Measurements from ENCODE around the gene ZNHIT3. TPM values are rescaled to one million over a fixed set of nuclear protein-coding genes. Genes with fewer than 3 reads are reported as not detected.

ZNHIT3 gene
- total and polyA plus RNA-seq, 2 experiments from 2014 or later = 50.5 to 128 TPM

DNA sequence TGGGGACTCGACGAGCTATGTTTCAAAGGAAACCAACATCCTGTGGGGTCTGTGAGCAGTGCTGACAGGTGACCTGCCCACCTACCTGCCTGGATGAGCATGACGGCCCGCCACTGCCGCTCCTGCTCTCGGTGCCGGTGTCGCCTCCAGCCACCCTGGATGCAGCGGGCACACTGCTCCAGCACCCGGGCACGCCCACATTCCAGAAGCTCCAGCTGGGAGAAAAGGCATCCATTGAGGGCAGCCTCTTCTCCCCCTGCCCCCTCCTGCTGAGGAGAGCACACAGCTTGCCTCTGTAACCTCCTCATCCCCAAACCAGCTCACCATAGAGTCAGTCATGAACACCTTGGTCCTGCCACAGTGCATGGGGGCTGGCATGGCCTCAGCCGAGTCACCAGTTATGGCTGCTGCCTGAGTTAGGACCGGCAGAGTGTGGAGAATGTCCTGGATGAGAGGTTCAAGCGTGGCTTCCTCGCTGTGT, 14.3 kb downstream of the ZNHIT3 start:
- Histone ChIP-seq H3F3A (replicated peaks; ENCODE audit: low read depth) (peaks cover 4% of the 10 kb centered on the region; the same call in 1 of the 2 replicates), H3K36me3 (ENCODE audit: insufficient read depth) (peaks cover 24% of the 10 kb centered on the region), H3K9me2 (ENCODE audit: insufficient read depth) (no peaks in the 10 kb centered on the region), H3K27me3 (ENCODE audit: insufficient read depth) (no peaks in the 10 kb centered on the region), H3K4me1 (ENCODE audit: insufficient read depth) (no peaks in the 10 kb centered on the region), H3K79me2 (replicated peaks; ENCODE audit: insufficient read depth) (no peaks in the 10 kb centered on the region), H4K20me1 (replicated peaks; ENCODE audit: insufficient read depth) (peaks cover 5% of the 10 kb centered on the region; the same call in 1 of the 2 replicates), H3K4me2 (no peak overlapping the region), H3K4me3 (no peak overlapping the region), H2AFZ (no peak overlapping the region), H3K27ac (ENCODE audit: low read depth) (no peak overlapping the region)
- no peak for ATAC-seq
- H3K4me1 Mint-ChIP-seq = no peaks in the 10 kb centered on the region
- peaks cover 87% of the 10 kb centered on the region for H3K36me3 Mint-ChIP-seq (ENCODE audit: low read depth)
- no peak overlapping the region for H3K27ac Mint-ChIP-seq
- no peaks in the 10 kb centered on the region for H3K9me3 Mint-ChIP-seq
- peaks cover 8% of the 10 kb centered on the region for H3K27me3 Mint-ChIP-seq (ENCODE audit: insufficient read depth, low read depth, poor library complexity)
- TF ChIP-seq POLR2AphosphoS5 (IDR thresholded peaks at IDR 0.05; ENCODE audit: low read depth) = no peak
- H3K4me3 Mint-ChIP-seq = no peak overlapping the region
- DNase-seq (ENCODE audit: low spot score) = no peak

DNA sequence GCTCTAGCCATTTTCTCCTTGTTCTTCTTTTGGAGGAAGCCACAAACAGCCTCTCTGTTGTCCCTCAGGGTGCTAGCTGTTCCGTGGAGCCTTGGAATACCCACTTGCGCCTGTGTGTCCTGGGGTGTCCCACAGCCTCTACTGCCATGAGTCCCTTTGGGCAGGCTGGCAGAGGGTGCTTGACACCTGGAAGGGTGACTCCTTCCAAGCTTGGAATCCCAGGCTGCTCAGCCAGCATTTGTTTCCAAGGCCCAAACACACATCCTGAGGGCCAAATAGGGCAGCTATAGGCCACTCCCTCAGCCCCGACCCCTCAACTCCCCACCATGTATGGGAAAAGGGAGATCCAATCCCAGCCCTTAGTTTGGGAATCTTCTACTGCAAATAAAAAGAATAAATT, 14.9 kb downstream of the ZNHIT3 start:
- no peak overlapping the region for H2AFZ ChIP-seq
- peaks cover 24% of the 10 kb centered on the region for H3K36me3 ChIP-seq (ENCODE audit: insufficient read depth)
- no peaks in the 10 kb centered on the region for H3K9me2 ChIP-seq (ENCODE audit: insufficient read depth)
- no peak for ATAC-seq
- H3K27ac Mint-ChIP-seq = no peak overlapping the region
- H3K4me3 ChIP-seq = no peak overlapping the region
- peaks cover 87% of the 10 kb centered on the region for H3K36me3 Mint-ChIP-seq (ENCODE audit: low read depth)
- no peaks in the 10 kb centered on the region for H3K27me3 ChIP-seq (ENCODE audit: insufficient read depth)
- peaks cover 7% of the 10 kb centered on the region for H3K27me3 Mint-ChIP-seq (ENCODE audit: insufficient read depth, low read depth, poor library complexity)
- H3K79me2 ChIP-seq (replicated peaks; ENCODE audit: insufficient read depth) = no peaks in the 10 kb centered on the region
- peaks cover 4% of the 10 kb centered on the region; the same call in 1 of the 2 replicates for H3F3A ChIP-seq (replicated peaks; ENCODE audit: low read depth)
- H3K4me1 Mint-ChIP-seq = no peaks in the 10 kb centered on the region
- no peaks in the 10 kb centered on the region for H3K9me3 Mint-ChIP-seq
- no peak overlapping the region for H3K4me2 ChIP-seq
- no peak for DNase-seq (ENCODE audit: low spot score)
- no peak overlapping the region for H3K4me3 Mint-ChIP-seq
- no peak overlapping the region for H3K27ac ChIP-seq (ENCODE audit: low read depth)
- H4K20me1 ChIP-seq (replicated peaks; ENCODE audit: insufficient read depth) = peaks cover 5% of the 10 kb centered on the region; the same call in 1 of the 2 replicates
- H3K4me1 ChIP-seq (ENCODE audit: insufficient read depth) = no peaks in the 10 kb centered on the region
- TF ChIP-seq ZNF331 (CRISPR knock-in tag; IDR thresholded peaks at IDR 0.05; ENCODE audit: low read depth) = no peak
- no peak for TF ChIP-seq ZNF114 (CRISPR knock-in tag; IDR thresholded peaks at IDR 0.05)
- no peak for TF ChIP-seq EZH2 (IDR thresholded peaks at IDR 0.05; ENCODE audit: low read depth, unreplicated experiment)
- no peak for TF ChIP-seq NANOG (IDR thresholded peaks at IDR 0.05; ENCODE audit: borderline replicate concordance)
- no peak for TF ChIP-seq JUNB (IDR thresholded peaks at IDR 0.05; ENCODE audit: unreplicated experiment)
- TF ChIP-seq, protein P1, sequence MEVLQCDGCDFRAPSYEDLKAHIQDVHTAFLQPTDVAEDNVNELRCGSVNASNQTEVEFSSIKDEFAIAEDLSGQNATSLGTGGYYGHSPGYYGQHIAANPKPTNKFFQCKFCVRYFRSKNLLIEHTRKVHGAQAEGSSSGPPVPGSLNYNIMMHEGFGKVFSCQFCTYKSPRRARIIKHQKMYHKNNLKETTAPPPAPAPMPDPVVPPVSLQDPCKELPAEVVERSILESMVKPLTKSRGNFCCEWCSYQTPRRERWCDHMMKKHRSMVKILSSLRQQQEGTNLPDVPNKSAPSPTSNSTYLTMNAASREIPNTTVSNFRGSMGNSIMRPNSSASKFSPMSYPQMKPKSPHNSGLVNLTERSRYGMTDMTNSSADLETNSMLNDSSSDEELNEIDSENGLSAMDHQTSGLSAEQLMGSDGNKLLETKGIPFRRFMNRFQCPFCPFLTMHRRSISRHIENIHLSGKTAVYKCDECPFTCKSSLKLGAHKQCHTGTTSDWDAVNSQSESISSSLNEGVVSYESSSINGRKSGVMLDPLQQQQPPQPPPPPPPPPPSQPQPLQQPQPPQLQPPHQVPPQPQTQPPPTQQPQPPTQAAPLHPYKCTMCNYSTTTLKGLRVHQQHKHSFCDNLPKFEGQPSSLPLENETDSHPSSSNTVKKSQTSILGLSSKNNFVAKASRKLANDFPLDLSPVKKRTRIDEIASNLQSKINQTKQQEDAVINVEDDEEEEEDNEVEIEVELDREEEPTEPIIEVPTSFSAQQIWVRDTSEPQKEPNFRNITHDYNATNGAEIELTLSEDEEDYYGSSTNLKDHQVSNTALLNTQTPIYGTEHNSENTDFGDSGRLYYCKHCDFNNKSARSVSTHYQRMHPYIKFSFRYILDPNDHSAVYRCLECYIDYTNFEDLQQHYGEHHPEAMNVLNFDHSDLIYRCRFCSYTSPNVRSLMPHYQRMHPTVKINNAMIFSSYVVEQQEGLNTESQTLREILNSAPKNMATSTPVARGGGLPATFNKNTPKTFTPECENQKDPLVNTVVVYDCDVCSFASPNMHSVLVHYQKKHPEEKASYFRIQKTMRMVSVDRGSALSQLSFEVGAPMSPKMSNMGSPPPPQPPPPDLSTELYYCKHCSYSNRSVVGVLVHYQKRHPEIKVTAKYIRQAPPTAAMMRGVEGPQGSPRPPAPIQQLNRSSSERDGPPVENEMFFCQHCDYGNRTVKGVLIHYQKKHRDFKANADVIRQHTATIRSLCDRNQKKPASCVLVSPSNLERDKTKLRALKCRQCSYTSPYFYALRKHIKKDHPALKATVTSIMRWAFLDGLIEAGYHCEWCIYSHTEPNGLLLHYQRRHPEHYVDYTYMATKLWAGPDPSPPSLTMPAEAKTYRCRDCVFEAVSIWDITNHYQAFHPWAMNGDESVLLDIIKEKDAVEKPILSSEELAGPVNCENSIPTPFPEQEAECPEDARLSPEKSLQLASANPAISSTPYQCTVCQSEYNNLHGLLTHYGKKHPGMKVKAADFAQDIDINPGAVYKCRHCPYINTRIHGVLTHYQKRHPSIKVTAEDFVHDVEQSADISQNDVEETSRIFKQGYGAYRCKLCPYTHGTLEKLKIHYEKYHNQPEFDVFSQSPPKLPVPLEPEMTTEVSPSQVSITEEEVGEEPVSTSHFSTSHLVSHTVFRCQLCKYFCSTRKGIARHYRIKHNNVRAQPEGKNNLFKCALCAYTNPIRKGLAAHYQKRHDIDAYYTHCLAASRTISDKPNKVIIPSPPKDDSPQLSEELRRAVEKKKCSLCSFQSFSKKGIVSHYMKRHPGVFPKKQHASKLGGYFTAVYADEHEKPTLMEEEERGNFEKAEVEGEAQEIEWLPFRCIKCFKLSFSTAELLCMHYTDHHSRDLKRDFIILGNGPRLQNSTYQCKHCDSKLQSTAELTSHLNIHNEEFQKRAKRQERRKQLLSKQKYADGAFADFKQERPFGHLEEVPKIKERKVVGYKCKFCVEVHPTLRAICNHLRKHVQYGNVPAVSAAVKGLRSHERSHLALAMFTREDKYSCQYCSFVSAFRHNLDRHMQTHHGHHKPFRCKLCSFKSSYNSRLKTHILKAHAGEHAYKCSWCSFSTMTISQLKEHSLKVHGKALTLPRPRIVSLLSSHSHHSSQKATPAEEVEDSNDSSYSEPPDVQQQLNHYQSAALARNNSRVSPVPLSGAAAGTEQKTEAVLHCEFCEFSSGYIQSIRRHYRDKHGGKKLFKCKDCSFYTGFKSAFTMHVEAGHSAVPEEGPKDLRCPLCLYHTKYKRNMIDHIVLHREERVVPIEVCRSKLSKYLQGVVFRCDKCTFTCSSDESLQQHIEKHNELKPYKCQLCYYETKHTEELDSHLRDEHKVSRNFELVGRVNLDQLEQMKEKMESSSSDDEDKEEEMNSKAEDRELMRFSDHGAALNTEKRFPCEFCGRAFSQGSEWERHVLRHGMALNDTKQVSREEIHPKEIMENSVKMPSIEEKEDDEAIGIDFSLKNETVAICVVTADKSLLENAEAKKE (CRISPR knock-in tag; IDR thresholded peaks at IDR 0.05) = no peak
- no peak for TF ChIP-seq POLR2AphosphoS5 (IDR thresholded peaks at IDR 0.05; ENCODE audit: low read depth)
- TF ChIP-seq, protein P2, sequence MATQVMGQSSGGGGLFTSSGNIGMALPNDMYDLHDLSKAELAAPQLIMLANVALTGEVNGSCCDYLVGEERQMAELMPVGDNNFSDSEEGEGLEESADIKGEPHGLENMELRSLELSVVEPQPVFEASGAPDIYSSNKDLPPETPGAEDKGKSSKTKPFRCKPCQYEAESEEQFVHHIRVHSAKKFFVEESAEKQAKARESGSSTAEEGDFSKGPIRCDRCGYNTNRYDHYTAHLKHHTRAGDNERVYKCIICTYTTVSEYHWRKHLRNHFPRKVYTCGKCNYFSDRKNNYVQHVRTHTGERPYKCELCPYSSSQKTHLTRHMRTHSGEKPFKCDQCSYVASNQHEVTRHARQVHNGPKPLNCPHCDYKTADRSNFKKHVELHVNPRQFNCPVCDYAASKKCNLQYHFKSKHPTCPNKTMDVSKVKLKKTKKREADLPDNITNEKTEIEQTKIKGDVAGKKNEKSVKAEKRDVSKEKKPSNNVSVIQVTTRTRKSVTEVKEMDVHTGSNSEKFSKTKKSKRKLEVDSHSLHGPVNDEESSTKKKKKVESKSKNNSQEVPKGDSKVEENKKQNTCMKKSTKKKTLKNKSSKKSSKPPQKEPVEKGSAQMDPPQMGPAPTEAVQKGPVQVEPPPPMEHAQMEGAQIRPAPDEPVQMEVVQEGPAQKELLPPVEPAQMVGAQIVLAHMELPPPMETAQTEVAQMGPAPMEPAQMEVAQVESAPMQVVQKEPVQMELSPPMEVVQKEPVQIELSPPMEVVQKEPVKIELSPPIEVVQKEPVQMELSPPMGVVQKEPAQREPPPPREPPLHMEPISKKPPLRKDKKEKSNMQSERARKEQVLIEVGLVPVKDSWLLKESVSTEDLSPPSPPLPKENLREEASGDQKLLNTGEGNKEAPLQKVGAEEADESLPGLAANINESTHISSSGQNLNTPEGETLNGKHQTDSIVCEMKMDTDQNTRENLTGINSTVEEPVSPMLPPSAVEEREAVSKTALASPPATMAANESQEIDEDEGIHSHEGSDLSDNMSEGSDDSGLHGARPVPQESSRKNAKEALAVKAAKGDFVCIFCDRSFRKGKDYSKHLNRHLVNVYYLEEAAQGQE (IDR thresholded peaks at IDR 0.05; ENCODE audit: unreplicated experiment) = no peak
- no peak for TF ChIP-seq STAT1 (IDR thresholded peaks at IDR 0.05; ENCODE audit: unreplicated experiment)
- no peak for TF ChIP-seq EZH2phosphoT487 (IDR thresholded peaks at IDR 0.05; ENCODE audit: unreplicated experiment)
- TF ChIP-seq, protein P3, sequence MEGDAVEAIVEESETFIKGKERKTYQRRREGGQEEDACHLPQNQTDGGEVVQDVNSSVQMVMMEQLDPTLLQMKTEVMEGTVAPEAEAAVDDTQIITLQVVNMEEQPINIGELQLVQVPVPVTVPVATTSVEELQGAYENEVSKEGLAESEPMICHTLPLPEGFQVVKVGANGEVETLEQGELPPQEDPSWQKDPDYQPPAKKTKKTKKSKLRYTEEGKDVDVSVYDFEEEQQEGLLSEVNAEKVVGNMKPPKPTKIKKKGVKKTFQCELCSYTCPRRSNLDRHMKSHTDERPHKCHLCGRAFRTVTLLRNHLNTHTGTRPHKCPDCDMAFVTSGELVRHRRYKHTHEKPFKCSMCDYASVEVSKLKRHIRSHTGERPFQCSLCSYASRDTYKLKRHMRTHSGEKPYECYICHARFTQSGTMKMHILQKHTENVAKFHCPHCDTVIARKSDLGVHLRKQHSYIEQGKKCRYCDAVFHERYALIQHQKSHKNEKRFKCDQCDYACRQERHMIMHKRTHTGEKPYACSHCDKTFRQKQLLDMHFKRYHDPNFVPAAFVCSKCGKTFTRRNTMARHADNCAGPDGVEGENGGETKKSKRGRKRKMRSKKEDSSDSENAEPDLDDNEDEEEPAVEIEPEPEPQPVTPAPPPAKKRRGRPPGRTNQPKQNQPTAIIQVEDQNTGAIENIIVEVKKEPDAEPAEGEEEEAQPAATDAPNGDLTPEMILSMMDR (conservative IDR thresholded peaks at IDR 0.05; ENCODE audit: low read depth in 2 of 2) = no peak
